ENCODE measurements around the gene SLC10A6. TPM values are rescaled to one million over a fixed set of nuclear protein-coding genes. Genes with fewer than 3 reads are reported as not detected.

The SLC10A6 gene
- total RNA-seq, 6 experiments from 2014 or later: 0.17 to 0.26 (median 0.19) TPM; not detected in 3

- no peaks in the 10 kb centered on the region for H3K36me3 ChIP-seq
- no peak overlapping the region for H3K27ac ChIP-seq
- H3K4me3 ChIP-seq: no peak overlapping the region
- no peaks in the 10 kb centered on the region for H3K27me3 ChIP-seq
- intact Hi-C loops (cut with DNase I): no loop called here
- WGBS (ENCODE audit: insufficient coverage, low coverage, low lambda C conversion rate, missing lambda C conversion rate): 58% methylated on average over 1 of the region's 2 CpGs
- H3K9me3 ChIP-seq: no peaks in the 10 kb centered on the region
- H3K4me1 ChIP-seq: no peaks in the 10 kb centered on the region
- TF ChIP-seq, protein P1, sequence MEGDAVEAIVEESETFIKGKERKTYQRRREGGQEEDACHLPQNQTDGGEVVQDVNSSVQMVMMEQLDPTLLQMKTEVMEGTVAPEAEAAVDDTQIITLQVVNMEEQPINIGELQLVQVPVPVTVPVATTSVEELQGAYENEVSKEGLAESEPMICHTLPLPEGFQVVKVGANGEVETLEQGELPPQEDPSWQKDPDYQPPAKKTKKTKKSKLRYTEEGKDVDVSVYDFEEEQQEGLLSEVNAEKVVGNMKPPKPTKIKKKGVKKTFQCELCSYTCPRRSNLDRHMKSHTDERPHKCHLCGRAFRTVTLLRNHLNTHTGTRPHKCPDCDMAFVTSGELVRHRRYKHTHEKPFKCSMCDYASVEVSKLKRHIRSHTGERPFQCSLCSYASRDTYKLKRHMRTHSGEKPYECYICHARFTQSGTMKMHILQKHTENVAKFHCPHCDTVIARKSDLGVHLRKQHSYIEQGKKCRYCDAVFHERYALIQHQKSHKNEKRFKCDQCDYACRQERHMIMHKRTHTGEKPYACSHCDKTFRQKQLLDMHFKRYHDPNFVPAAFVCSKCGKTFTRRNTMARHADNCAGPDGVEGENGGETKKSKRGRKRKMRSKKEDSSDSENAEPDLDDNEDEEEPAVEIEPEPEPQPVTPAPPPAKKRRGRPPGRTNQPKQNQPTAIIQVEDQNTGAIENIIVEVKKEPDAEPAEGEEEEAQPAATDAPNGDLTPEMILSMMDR (IDR thresholded peaks at IDR 0.05): no peak
- no peak for TF ChIP-seq POLR2A (IDR thresholded peaks at IDR 0.05)
- DNase-seq (no peak), ATAC-seq (peak in 1 of 4 donors; percentile 20)
Measured at GRCh38 chr4:86855572-86855971, 6.4 kb upstream of the SLC10A6 start.

DNA sequence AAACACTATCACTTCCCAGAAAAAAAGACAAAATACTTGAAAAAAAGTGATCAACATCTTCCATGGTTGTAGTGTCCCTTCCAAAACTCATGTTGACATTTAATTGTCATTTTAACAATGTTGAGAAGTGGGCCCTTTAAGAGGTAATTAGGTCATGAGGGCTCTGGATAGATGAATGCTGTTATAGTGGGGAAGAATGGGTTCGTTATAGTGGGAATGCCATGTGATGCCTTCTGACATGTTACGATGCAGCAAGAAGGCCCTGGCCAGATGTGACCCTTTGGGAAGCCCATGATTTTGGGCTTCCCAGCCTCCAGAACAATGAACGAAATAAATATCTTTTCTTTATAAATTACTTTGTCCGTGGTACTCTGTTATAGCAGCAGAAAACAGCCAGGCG lies 4.0 kb upstream of the SLC10A6 start:
- Histone ChIP-seq H3K4me1 (no peaks in the 10 kb centered on the region), H3K36me3 (no peaks in the 10 kb centered on the region), H3K27me3 (no peaks in the 10 kb centered on the region), H3K9me3 (no peaks in the 10 kb centered on the region), H3K27ac (no peak overlapping the region), H3K4me3 (no peak overlapping the region)
- TF ChIP-seq, protein P1 (IDR thresholded peaks at IDR 0.05): no peak
- TF ChIP-seq POLR2A (IDR thresholded peaks at IDR 0.05): no peak
- intact Hi-C loops (cut with DNase I): no loop called here
- no peak for DNase-seq
- ATAC-seq: no peak
- WGBS (ENCODE audit: insufficient coverage, low coverage, low lambda C conversion rate, missing lambda C conversion rate): 91% methylated on average over 5 of the region's 5 CpGs

GRCh38 chr4:86848136-86848535 lies 1.0 kb downstream of the SLC10A6 start:
- TF ChIP-seq POLR2A (IDR thresholded peaks at IDR 0.05): no peak
- TF ChIP-seq, protein P1 (IDR thresholded peaks at IDR 0.05): no peak
- Histone ChIP-seq H3K4me1 (no peaks in the 10 kb centered on the region), H3K9me3 (no peaks in the 10 kb centered on the region), H3K27ac (no peak overlapping the region), H3K4me3 (no peak overlapping the region), H3K27me3 (no peaks in the 10 kb centered on the region), H3K36me3 (no peaks in the 10 kb centered on the region)
- intact Hi-C loops (cut with DNase I): no loop called here
- DNase-seq (no peak), ATAC-seq (no peak)
- WGBS (ENCODE audit: insufficient coverage, low coverage, low lambda C conversion rate, missing lambda C conversion rate): 63% methylated on average over 6 of the region's 7 CpGs

GRCh38 chr4:86847571-86847970 lies 1.6 kb downstream of the SLC10A6 start:
- intact Hi-C loops (cut with DNase I): no loop called here
- Histone ChIP-seq H3K27ac (no peak overlapping the region), H3K4me1 (no peaks in the 10 kb centered on the region), H3K27me3 (no peaks in the 10 kb centered on the region), H3K36me3 (no peaks in the 10 kb centered on the region), H3K9me3 (no peaks in the 10 kb centered on the region), H3K4me3 (no peak overlapping the region)
- 82% methylated on average over 4 of the region's 4 CpGs for WGBS (ENCODE audit: insufficient coverage, low coverage, low lambda C conversion rate, missing lambda C conversion rate)
- no peak for ATAC-seq
- no peak for DNase-seq
- TF ChIP-seq, protein P1 (IDR thresholded peaks at IDR 0.05): no peak
- TF ChIP-seq POLR2A (IDR thresholded peaks at IDR 0.05): no peak

- Histone ChIP-seq H3K36me3 (no peaks in the 10 kb centered on the region), H3K27ac (no peak overlapping the region), H3K9me3 (no peaks in the 10 kb centered on the region), H3K27me3 (no peaks in the 10 kb centered on the region), H3K4me1 (no peaks in the 10 kb centered on the region), H3K4me3 (no peak overlapping the region)
- DNase-seq (no peak), ATAC-seq (no peak)
- TF ChIP-seq, protein P1 (IDR thresholded peaks at IDR 0.05): no peak
- no peak for TF ChIP-seq POLR2A (IDR thresholded peaks at IDR 0.05)
- intact Hi-C loops (cut with DNase I): no loop called here
Measured at GRCh38 chr4:86846921-86847320, 2.3 kb downstream of the SLC10A6 start.

Measured in right lobe of liver (tissue), 6 donors.